Transverse colon (tissue), 4 donors: ENCODE data around the gene DEAF1. TPM values are rescaled to one million over a fixed set of nuclear protein-coding genes. Genes with fewer than 3 reads are reported as not detected.

Source experiments
- DNase-seq: peaks from one replicate; pipeline ENCODE4 v3.0.0-alpha.2; 2019
- H3K27ac ChIP-seq, 4 donors: fragments of 200-600 bp; sonication (generic); 2 replicates each; pipeline ENCODE4 v1.5.1; 2016 to 2018; ENCODE audit warnings: inconsistent platforms in 4 of 4
- H3K27me3 ChIP-seq: fragments of 200-600 bp; sonication (generic); 2 replicates; pipeline ENCODE4 v1.5.1; 2017; ENCODE audit warnings: inconsistent platforms
- H3K36me3 ChIP-seq, 4 donors: fragments of 200-600 bp; sonication (generic); 2 replicates each; pipeline ENCODE4 v1.5.1; 2017 to 2019; ENCODE audit warnings: inconsistent platforms in 4 of 4
- H3K4me1 ChIP-seq, 4 donors: fragments of 200-600 bp; sonication (generic); 2 replicates each; pipeline ENCODE4 v1.5.1; 2017 to 2020; ENCODE audit warnings: inconsistent platforms in 4 of 4
- H3K4me3 ChIP-seq, 4 donors: fragments of 200-600 bp; sonication (generic); 1 replicate in 1 of 4; 2 replicates in 3 of 4; pipeline versions ENCODE4 v1.5.1 to v1.6.1; 2017 to 2019; ENCODE audit warnings: inconsistent platforms in 4 of 4
- H3K9me3 ChIP-seq, 2 donors: fragments of 200-600 bp; sonication (generic); 2 replicates each; pipeline ENCODE4 v1.5.1; 2017 to 2019; ENCODE audit warnings: inconsistent platforms in 2 of 2
- EP300 ChIP-seq: sonication (generic); formaldehyde crosslinking; IDR thresholded peaks from one replicate; pipeline ENCODE4 v1.6.1; 2017; ENCODE audit warnings: antibody characterized with exemption, low read depth
- POLR2A ChIP-seq: fragments of 450-650 bp; IDR thresholded peaks from one replicate; pipeline ENCODE4 v1.6.1; 2016; ENCODE audit warnings: antibody characterized with exemption, mild to moderate bottlenecking, moderate library complexity
- POLR2AphosphoS5 ChIP-seq, 3 donors: sonication (generic); formaldehyde crosslinking; IDR thresholded peaks; one replicate each; pipeline ENCODE4 v1.6.1; 2016; ENCODE audit warnings: antibody characterized with exemption in 3 of 3
- WGBS, 2 donors: methylation state at CpG; one replicate each; pipeline ENCODE4 v1.1.5; 2018; ENCODE audit warnings: low coverage in 1 of 2; 5-methylcytosine and 5-hydroxymethylcytosine counted together
- in situ Hi-C, 4 donors: fragments of 200-750 bp; cut with MboI; loops; one replicate each; pipeline versions ENCODE4 v1.15.0 to v1.15.1; 2017; ENCODE audit warnings: low sequenced_read_pairs in 3 of 4, low pct_ligation_motif_present in 1 of 4, low pct_unique_long_range_greater_than_20kb in 1 of 4
- intact Hi-C: fragments of 100-400 bp; cut with DNase I; formaldehyde crosslinking; loops from one replicate; pipeline ENCODE4 v1.15.1; 2023; ENCODE audit warnings: low total_unique reads
- total RNA-seq, 4 donors: library from RNA; depleted of rRNA; stranded (reverse); fragments of >200 nt; gene quantifications; one replicate each; pipeline ENCODE4 v1.1.0, GENCODE V29; 2016
- TF ChIP-seq, protein P1 (sequence below), 5 experiments: fragments of 200-600 bp in 3 of 5; fragments of 450-650 bp in 2 of 5; sonication (generic) in 3 of 5; IDR thresholded peaks; 1 replicate in 2 of 5; 2 replicates in 3 of 5; pipeline ENCODE4 v1.5.1; 2016 to 2017; ENCODE audit warnings: antibody characterized with exemption in 5 of 5, inconsistent platforms in 3 of 5, mild to moderate bottlenecking in 2 of 5, moderate library complexity in 1 of 5

The DEAF1 gene
- total RNA-seq, 4 donors from 2014 or later, result 24.4 to 84.5 (median 34.0) TPM

DNA sequence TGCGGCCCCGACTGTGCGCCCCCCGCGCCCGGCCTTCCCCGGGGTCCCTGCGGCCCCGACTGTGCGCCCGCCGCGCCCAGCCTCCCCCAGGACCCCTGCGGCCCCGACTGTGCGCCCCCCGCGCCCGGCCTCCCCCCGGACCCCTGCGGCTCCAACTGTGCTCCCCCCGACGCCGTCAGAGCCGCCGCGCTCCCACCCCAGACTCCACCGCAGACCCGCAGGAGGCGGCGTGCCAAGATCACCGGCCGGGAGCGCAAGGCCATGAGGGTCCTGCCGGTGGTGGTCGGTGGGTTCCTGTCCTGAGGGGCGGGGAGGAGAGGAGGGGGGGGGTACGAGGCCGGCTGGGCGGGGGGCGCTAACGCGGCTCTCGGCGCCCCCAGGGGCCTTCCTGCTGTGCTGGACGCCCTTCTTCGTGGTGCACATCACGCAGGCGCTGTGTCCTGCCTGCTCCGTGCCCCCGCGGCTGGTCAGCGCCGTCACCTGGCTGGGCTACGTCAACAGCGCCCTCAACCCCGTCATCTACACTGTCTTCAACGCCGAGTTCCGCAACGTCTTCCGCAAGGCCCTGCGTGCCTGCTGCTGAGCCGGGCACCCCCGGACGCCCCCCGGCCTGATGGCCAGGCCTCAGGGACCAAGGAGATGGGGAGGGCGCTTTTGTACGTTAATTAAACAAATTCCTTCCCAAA lies 54.9 kb downstream of the DEAF1 start:
- H3K27me3 ChIP-seq, result peaks cover 46% of the 10 kb centered on the region
- DNase-seq, result no peak
- H3K4me1 ChIP-seq, result peaks cover 5 to 21% (median 11%) of the 10 kb centered on the region in 4 donors
- H3K36me3 ChIP-seq, result no peaks in the 10 kb centered on the region
- 69% methylated on average over 31 of the region's 69 CpGs; no CpG with 5 or more reads in 1 of the 2 donors for WGBS, 2 donors
- no peak overlapping the region for H3K4me3 ChIP-seq
- intact Hi-C loops (no loop called here), in situ Hi-C loops (no loop called here)
- H3K27ac ChIP-seq, result no peak overlapping the region
- H3K9me3 ChIP-seq, result no peaks in the 10 kb centered on the region
- no peak for TF ChIP-seq POLR2A
- no peak for TF ChIP-seq POLR2AphosphoS5 (IDR thresholded peaks at IDR 0.05)
- TF ChIP-seq, protein P1, sequence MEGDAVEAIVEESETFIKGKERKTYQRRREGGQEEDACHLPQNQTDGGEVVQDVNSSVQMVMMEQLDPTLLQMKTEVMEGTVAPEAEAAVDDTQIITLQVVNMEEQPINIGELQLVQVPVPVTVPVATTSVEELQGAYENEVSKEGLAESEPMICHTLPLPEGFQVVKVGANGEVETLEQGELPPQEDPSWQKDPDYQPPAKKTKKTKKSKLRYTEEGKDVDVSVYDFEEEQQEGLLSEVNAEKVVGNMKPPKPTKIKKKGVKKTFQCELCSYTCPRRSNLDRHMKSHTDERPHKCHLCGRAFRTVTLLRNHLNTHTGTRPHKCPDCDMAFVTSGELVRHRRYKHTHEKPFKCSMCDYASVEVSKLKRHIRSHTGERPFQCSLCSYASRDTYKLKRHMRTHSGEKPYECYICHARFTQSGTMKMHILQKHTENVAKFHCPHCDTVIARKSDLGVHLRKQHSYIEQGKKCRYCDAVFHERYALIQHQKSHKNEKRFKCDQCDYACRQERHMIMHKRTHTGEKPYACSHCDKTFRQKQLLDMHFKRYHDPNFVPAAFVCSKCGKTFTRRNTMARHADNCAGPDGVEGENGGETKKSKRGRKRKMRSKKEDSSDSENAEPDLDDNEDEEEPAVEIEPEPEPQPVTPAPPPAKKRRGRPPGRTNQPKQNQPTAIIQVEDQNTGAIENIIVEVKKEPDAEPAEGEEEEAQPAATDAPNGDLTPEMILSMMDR (IDR thresholded peaks at IDR 0.05), result no peak
- TF ChIP-seq EP300, result no peak

DNA sequence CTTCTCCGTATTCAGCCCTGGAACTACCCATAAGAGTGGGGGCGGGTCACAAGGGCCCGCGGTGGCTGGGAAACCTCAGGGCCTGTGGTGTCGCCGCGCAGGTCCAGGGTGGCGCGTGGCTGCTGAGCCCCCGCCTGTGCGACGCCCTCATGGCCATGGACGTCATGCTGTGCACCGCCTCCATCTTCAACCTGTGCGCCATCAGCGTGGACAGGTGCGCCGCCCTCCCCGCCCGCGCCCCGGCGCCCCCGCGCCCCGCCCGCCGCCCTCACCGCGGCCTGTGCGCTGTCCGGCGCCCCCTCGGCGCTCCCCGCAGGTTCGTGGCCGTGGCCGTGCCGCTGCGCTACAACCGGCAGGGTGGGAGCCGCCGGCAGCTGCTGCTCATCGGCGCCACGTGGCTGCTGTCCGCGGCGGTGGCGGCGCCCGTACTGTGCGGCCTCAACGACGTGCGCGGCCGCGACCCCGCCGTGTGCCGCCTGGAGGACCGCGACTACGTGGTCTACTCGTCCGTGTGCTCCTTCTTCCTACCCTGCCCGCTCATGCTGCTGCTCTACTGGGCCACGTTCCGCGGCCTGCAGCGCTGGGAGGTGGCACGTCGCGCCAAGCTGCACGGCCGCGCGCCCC lies 55.6 kb downstream of the DEAF1 start:
- TF ChIP-seq EP300 (no peak), POLR2AphosphoS5 (IDR thresholded peaks at IDR 0.05) (no peak), POLR2A (no peak)
- TF ChIP-seq, protein P1 (IDR thresholded peaks at IDR 0.05), result no peak
- 51% methylated on average over 12 of the region's 80 CpGs; no CpG with 5 or more reads in 1 of the 2 donors for WGBS, 2 donors
- H3K4me1 ChIP-seq, result peaks cover 5 to 21% (median 11%) of the 10 kb centered on the region in 4 donors
- H3K27me3 ChIP-seq, result peaks cover 46% of the 10 kb centered on the region
- H3K36me3 ChIP-seq, result no peaks in the 10 kb centered on the region
- H3K9me3 ChIP-seq, result no peaks in the 10 kb centered on the region
- no peak for DNase-seq
- in situ Hi-C loops (no loop called here), intact Hi-C loops (no loop called here)
- H3K4me3 ChIP-seq, result no peak overlapping the region
- H3K27ac ChIP-seq, result no peak overlapping the region

DNA sequence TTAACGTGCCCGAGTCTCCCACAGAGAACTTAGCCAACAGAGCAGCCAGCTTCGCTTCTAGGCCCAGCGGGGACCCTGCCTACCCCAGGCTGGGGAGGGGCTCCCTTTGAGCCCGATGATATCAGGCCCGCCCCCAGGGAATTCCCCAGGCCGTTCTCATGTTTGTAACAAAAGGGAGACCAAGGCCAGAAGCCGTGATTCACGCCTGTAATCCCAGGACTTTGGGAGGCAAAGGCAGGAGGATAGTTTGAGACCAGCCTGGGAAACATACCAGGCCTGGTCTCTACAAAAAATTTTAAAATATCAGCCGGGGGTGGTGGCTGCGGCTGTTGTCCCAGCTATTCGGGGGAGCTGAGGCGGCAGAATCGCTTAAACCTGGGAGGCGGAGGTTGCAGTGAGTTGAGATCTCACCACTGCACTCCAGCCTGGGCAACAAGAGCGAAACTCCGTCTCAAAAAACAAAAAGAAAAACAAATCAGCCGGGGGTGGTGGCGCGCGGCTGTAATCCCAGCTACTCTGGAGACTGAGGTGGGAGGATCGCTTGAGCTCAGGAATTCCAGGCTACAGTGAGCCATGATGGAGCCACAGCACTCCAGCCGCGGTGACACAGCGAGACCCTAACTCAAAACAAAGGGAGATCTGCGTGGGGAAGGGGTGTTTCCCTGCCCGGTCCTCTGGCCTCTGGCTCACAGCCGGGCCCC lies 56.2 kb downstream of the DEAF1 start:
- TF ChIP-seq POLR2A, result no peak
- TF ChIP-seq EP300, result no peak
- TF ChIP-seq POLR2AphosphoS5 (IDR thresholded peaks at IDR 0.05), result no peak
- TF ChIP-seq, protein P1 (IDR thresholded peaks at IDR 0.05), result no peak
- no peaks in the 10 kb centered on the region for H3K9me3 ChIP-seq
- peaks cover 46% of the 10 kb centered on the region for H3K27me3 ChIP-seq
- no peak for DNase-seq
- in situ Hi-C loops (no loop called here), intact Hi-C loops (no loop called here)
- H3K4me3 ChIP-seq, result no peak overlapping the region
- peaks cover 5 to 21% (median 11%) of the 10 kb centered on the region in 4 donors for H3K4me1 ChIP-seq
- H3K27ac ChIP-seq, result no peak overlapping the region
- WGBS, 2 donors, result 68 to 72% methylated on average over 11 to 28 of the region's 28 CpGs
- no peaks in the 10 kb centered on the region for H3K36me3 ChIP-seq
